K562 (cell line): ENCODE data around the gene BCAN. TPM values are rescaled to one million over a fixed set of nuclear protein-coding genes. Genes with fewer than 3 reads are reported as not detected.
A peak's percentile ranks its signal among the peaks of the same experiment; 100 is the strongest.

Experiments used
- ATAC-seq: fragments of 200-7000 bp; cut with Tn5 transposase; 3 replicates; pipeline ENCODE4 v1.9.1; 2020; ENCODE audit warnings: moderate library complexity
- BruUV-seq: library from RNA; stranded (reverse); fragments of 400-500 nt; replicated peaks from 2 replicates; lab custom pipeline; 2021; lab: Mats Ljungman, UMichigan
- CTCF ChIA-PET: fragments of 300-600 bp; formaldehyde crosslinking; extraction: SDS; loops from one replicate; lab custom pipeline; 2021; ENCODE audit warnings: low intra/inter-chr PET ratio; lab: Yijun Ruan, JAX
- POLR2A ChIA-PET: fragments of 300-600, 350-650 bp; sonication (Branson Sonifier 250); formaldehyde crosslinking; extraction: SDS; loops from one replicate; lab custom pipeline; 2021; ENCODE audit warnings: antibody characterized with exemption, inconsistent platforms; lab: Yijun Ruan, JAX
- DNase-seq, 4 experiments: peaks; one replicate each; pipeline versions ENCODE4 v3.0.0 to v3.0.0-alpha.2; 2011 to 2018; ENCODE audit warnings: low spot score in 3 of 4, mixed read lengths in 3 of 4; ENCODE audit errors: extremely low read depth in 1 of 4
- FAIRE-seq: peaks from 2 replicates; lab custom pipeline; 2011; peaks lifted over from hg19 to GRCh38; lab: Jason Lieb, UNC
- H2AFZ ChIP-seq: 2 replicates; pipeline ENCODE4 v1.6.0; 2011; ENCODE audit warnings: low read depth, low read length, control low read depth, inconsistent platforms
- H3K27ac ChIP-seq: fragments of 200-600 bp; 3 replicates; pipeline ENCODE4 v1.8.0; 2011; ENCODE audit warnings: low read depth, mild to moderate bottlenecking, control low read depth, inconsistent platforms, low read length, moderate library complexity, mixed read lengths; ENCODE audit errors: extremely low read depth
- H3K27me3 ChIP-seq, 2 experiments: fragments of 300-600 bp in 1 of 2; 2 replicates in 1 of 2; 3 replicates in 1 of 2; pipeline versions ENCODE4 v1.6.0 to v1.8.0; 2011; ENCODE audit warnings: inconsistent platforms in 2 of 2, low read length in 2 of 2, mild to moderate bottlenecking in 1 of 2, mixed read lengths in 1 of 2, moderate library complexity in 1 of 2; ENCODE audit not compliant: control insufficient read depth in 2 of 2, insufficient read depth in 2 of 2
- H3K36me3 ChIP-seq: fragments of 300-600 bp; 3 replicates; pipeline ENCODE4 v1.8.0; 2011; ENCODE audit warnings: mild to moderate bottlenecking, low read length, inconsistent platforms; ENCODE audit not compliant: control insufficient read depth, insufficient read depth
- H3K4me1 ChIP-seq, 2 experiments: fragments of 200-600 bp in 1 of 2; replicated peaks in 1 of 2; 2 replicates in 1 of 2; 3 replicates in 1 of 2; pipeline versions ENCODE4 v1.5.1 to v1.8.0; 2011; ENCODE audit warnings: inconsistent platforms in 2 of 2, low read length in 2 of 2, mild to moderate bottlenecking in 1 of 2, mixed read lengths in 1 of 2, moderate library complexity in 1 of 2; ENCODE audit not compliant: control insufficient read depth in 2 of 2, insufficient read depth in 2 of 2
- H3K4me2 ChIP-seq: 2 replicates; pipeline ENCODE4 v1.6.1; 2011; ENCODE audit warnings: low read length, control low read depth, inconsistent platforms, mixed read lengths; ENCODE audit not compliant: insufficient read depth
- H3K4me3 ChIP-seq: fragments of 200-600 bp; sonication (generic), shearing (Covaris generic); 2 replicates; pipeline ENCODE4 v1.5.1; 2016; ENCODE audit warnings: control low read depth, inconsistent platforms
- H3K79me2 ChIP-seq: fragments of 200-600 bp; 3 replicates; pipeline ENCODE4 v1.8.0; 2011; ENCODE audit warnings: low read length, inconsistent platforms; ENCODE audit not compliant: control insufficient read depth, insufficient read depth
- H3K9ac ChIP-seq, 2 experiments: 2 replicates each; pipeline versions ENCODE4 v1.6.0 to v1.6.1; 2011; ENCODE audit warnings: low read depth in 2 of 2, low read length in 2 of 2, control low read depth in 1 of 2, inconsistent platforms in 1 of 2, mild to moderate bottlenecking in 1 of 2, mixed read lengths in 1 of 2; ENCODE audit not compliant: insufficient read depth in 1 of 2
- H3K9me1 ChIP-seq: one replicate; pipeline ENCODE4 v1.6.0; 2011; ENCODE audit warnings: inconsistent platforms, mild to moderate bottlenecking, low read length, moderate library complexity; ENCODE audit not compliant: control insufficient read depth, insufficient read depth
- H3K9me3 ChIP-seq: replicated peaks from 2 replicates; pipeline ENCODE4 v1.5.1; 2011; ENCODE audit warnings: low read depth, low read length, inconsistent platforms; ENCODE audit not compliant: control insufficient read depth, insufficient read depth
- H4K20me1 ChIP-seq: replicated peaks from 2 replicates; pipeline ENCODE4 v1.6.1; 2011; ENCODE audit warnings: low read length, inconsistent platforms, mixed read lengths; ENCODE audit not compliant: control insufficient read depth, insufficient read depth
- EGR1 ChIP-seq: fragments of 450-650 bp; conservative IDR thresholded peaks from 2 replicates; pipeline ENCODE4 v1.6.1; 2017; ENCODE audit warnings: mild to moderate bottlenecking
- GTF2E2 ChIP-seq: fragments of 200-800 bp; sonication (Bioruptor generic); IDR thresholded peaks from 2 replicates; pipeline ENCODE4 v1.6.1; 2016; ENCODE audit warnings: missing genetic modification characterization, missing compliant biosample characterization
- HCFC1 ChIP-seq: IDR thresholded peaks from 2 replicates; pipeline ENCODE4 v1.6.1; 2012; ENCODE audit warnings: low read depth, low read length, improper control_type of control experiment
- HDAC1 ChIP-seq, 2 experiments: fragments of 450-650 bp; IDR thresholded peaks; 2 replicates each; pipeline ENCODE4 v1.6.1; 2016 to 2017; ENCODE audit warnings: inconsistent platforms in 1 of 2, mild to moderate bottlenecking in 1 of 2, moderate library complexity in 1 of 2
- HDAC2 ChIP-seq: fragments of 450-650 bp; IDR thresholded peaks from 2 replicates; pipeline ENCODE4 v1.6.1; 2016; ENCODE audit warnings: mild to moderate bottlenecking
- HNRNPLL ChIP-seq: fragments of 200-400 bp; formaldehyde crosslinking; IDR thresholded peaks from 2 replicates; pipeline ENCODE4 v1.6.1; 2017; ENCODE audit warnings: low read length, low read depth, mild to moderate bottlenecking; ENCODE audit not compliant: poor library complexity, severe bottlenecking
- MEF2A ChIP-seq: IDR thresholded peaks from 2 replicates; pipeline ENCODE4 v1.6.1; 2011; ENCODE audit warnings: low read depth, mild to moderate bottlenecking, low read length, moderate library complexity; ENCODE audit not compliant: control insufficient read depth
- SMAD1 ChIP-seq: fragments of 150-350 bp; IDR thresholded peaks from 2 replicates; pipeline ENCODE4 v1.6.1; 2014; ENCODE audit warnings: low read length, low read depth; ENCODE audit not compliant: partially characterized antibody
- SRF ChIP-seq, 2 experiments: fragments of 250-450, 450-650 bp in 1 of 2; sonication (Bioruptor Pico) in 1 of 2; sonication (generic) in 1 of 2; formaldehyde crosslinking; IDR thresholded peaks; 2 replicates each; pipeline versions ENCODE4 v1.5.0 to v1.5.1; 2020 to 2022; ENCODE audit warnings: mild to moderate bottlenecking in 1 of 2, missing genetic modification reagents in 1 of 2
- TARDBP ChIP-seq: fragments of 450-650 bp; IDR thresholded peaks from 2 replicates; pipeline ENCODE4 v1.6.1; 2016
- WGBS: fragments of 100-300 bp; shearing (Covaris generic); methylation state at CpG from one replicate; pipeline ENCODE4 v1.1.6; 2016; ENCODE audit warnings: low coverage, mixed read lengths; ENCODE audit not compliant: insufficient coverage; ENCODE audit errors: missing lambda C conversion rate; 5-methylcytosine and 5-hydroxymethylcytosine counted together
- in situ Hi-C: fragments of 300-500 bp; cut with MboI; formaldehyde crosslinking; loops from 4 replicates; pipeline ENCODE4 v1.15.0; 2018; ENCODE audit warnings: inconsistent platforms, mixed read lengths
- intact Hi-C: fragments of 100-400 bp; cut with micrococcal nuclease; formaldehyde crosslinking; loops from 2 replicates; pipeline ENCODE4 v1.14.2; 2022
- polyA plus RNA-seq, 8 experiments: library from polyadenylated mRNA; depleted of rRNA in 4 of 8; stranded (reverse) in 5 of 8; unstranded in 3 of 8; fragments of >200 nt; fragmentation: Nextera tagmentation in 2 of 8; fragmentation: Illumina TruSeq in 1 of 8; extraction: Ambion mirVana in 2 of 8; extraction: Trizol in 1 of 8; gene quantifications; 2 replicates each; pipeline versions ENCODE4 v1.2.1 to v1.2.3, GENCODE V29; 2011 to 2014; ENCODE audit warnings: inconsistent platforms in 1 of 8, missing spikeins in 1 of 8
- total RNA-seq, 7 experiments: library from RNA; depleted of rRNA in 6 of 7; stranded (reverse); fragments of >200 nt in 6 of 7; fragmentation: Illumina TruSeq in 2 of 7; extraction: Trizol in 2 of 7; gene quantifications; 2 replicates each; pipeline versions ENCODE4 v1.2.1 to v1.2.3, GENCODE V29; 2011 to 2021; ENCODE audit warnings: low replicate concordance in 1 of 7
- TF ChIP-seq, protein P1 (sequence below): fragments of 250-450 bp; sonication (Bioruptor Pico); IDR thresholded peaks from 2 replicates; pipeline ENCODE4 v1.5.0; 2021; ENCODE audit warnings: mild to moderate bottlenecking, borderline replicate concordance
- TF ChIP-seq, protein P2 (sequence below): fragments of 250-450 bp; sonication (Bioruptor Pico); IDR thresholded peaks from 2 replicates; pipeline ENCODE4 v1.8.0; 2022; ENCODE audit warnings: inconsistent platforms
- TF ChIP-seq, protein P3 (sequence below): fragments of 250-450 bp; sonication (Bioruptor Pico); IDR thresholded peaks from 2 replicates; pipeline ENCODE4 v1.8.0; 2022; ENCODE audit warnings: inconsistent platforms, mild to moderate bottlenecking, moderate library complexity, borderline replicate concordance
- TF ChIP-seq, protein P4 (sequence below): sonication (generic); formaldehyde crosslinking; IDR thresholded peaks from 2 replicates; pipeline ENCODE4 v1.8.1; 2022; ENCODE audit warnings: missing genetic modification reagents

The BCAN gene
- total and polyA plus RNA-seq, 9 of the 15 experiments (the other 6 are each of a cell fraction or from before 2014, with no cell fraction given): 0.04 to 0.33 (median 0.14) TPM; not detected in 5

DNA sequence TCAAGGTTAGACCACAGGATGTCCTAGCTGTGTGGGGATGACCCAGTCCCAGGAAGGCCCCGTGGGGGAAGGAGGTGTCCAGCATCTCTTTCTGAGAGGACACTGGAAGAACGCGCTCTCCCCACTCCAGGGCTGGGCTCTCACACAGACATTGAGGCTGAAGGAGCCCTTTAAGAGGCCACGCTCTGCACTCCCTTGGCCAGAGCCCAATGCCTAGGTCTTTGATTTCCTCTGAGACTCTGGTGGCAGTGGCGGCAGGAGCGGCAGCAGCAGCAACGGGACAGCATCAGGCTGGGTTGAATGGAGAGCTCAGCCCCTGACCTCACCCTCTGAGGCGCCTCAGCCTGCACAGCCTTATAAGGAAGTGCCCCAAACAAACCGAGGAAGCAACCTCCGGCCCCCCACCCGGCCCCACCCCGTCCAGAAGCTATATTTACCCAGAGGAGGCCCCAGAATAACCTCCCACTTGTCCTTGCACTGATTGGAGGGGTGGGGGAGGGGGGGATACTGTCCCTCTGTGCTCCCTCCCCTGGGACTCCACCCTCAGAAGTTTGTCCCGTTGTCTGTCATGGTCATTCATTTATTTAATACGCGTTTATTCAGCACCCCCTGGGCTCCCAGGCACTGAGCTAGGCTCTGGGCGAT lies 23.0 kb downstream of the BCAN start:
- FAIRE-seq: no peak
- ChIA-PET POLR2A (interaction anchor here (0.7 to 2.3 kb wide), 5 partner anchors 12 to 102 kb away, joined by 3 to 10 read pairs (median 3); partner anchors contain the start of genes ISG20L2, METTL25B, NES and PRCC), CTCF (no interaction called here)
- Histone ChIP-seq H3K9me1 (no peaks in the 10 kb centered on the region), H2AFZ (0 out of 2 replicates have a peak overlapping the region, but pooled peaks have one; percentile 7), H3K4me3 (no peak overlapping the region), H3K9me3 (no peaks in the 10 kb centered on the region), H3K4me2 (no peak overlapping the region), H4K20me1 (no peaks in the 10 kb centered on the region), H3K27ac (peak overlapping the region; percentile 16; the same call in 1 of the 3 replicates), H3K79me2 (peaks cover 24% of the 10 kb centered on the region), H3K9ac (peak overlapping the region in 1 of 2 experiments; percentile 72; a peak in 2 of 4 replicates), H3K27me3 (no peaks in the 10 kb centered on the region), H3K36me3 (peaks cover 4% of the 10 kb centered on the region; the same call in 1 of the 3 replicates), H3K4me1 (peaks cover 45 to 76% of the 10 kb centered on the region in 2 experiments)
- ATAC-seq: no peak
- DNase-seq: peak in 2 of 4 experiments; percentile 54 to 57
- 49% methylated on average over 16 of the region's 16 CpGs for WGBS
- no TSS peak for BruUV-seq
- intact Hi-C loops (no loop called here), in situ Hi-C loops (no loop called here)
- TF ChIP-seq SRF (CRISPR knock-in tag; IDR thresholded peaks at IDR 0.05): peak; percentile 44 to 92; a peak in 2 of 4 replicates
- TF ChIP-seq, protein P1, sequence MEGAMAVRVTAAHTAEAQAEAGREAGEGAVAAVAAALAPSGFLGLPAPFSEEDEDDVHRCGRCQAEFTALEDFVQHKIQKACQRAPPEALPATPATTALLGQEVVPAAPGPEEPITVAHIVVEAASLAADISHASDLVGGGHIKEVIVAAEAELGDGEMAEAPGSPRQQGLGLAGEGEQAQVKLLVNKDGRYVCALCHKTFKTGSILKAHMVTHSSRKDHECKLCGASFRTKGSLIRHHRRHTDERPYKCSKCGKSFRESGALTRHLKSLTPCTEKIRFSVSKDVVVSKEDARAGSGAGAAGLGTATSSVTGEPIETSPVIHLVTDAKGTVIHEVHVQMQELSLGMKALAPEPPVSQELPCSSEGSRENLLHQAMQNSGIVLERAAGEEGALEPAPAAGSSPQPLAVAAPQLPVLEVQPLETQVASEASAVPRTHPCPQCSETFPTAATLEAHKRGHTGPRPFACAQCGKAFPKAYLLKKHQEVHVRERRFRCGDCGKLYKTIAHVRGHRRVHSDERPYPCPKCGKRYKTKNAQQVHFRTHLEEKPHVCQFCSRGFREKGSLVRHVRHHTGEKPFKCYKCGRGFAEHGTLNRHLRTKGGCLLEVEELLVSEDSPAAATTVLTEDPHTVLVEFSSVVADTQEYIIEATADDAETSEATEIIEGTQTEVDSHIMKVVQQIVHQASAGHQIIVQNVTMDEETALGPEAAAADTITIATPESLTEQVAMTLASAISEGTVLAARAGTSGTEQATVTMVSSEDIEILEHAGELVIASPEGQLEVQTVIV (CRISPR knock-in tag): no peak
- TF ChIP-seq TARDBP: 0 out of 2 replicates have a peak, but pooled peaks have one; percentile 64
- peak; percentile 47; the same call in 1 of the 2 replicates for TF ChIP-seq HDAC2
- TF ChIP-seq GTF2E2 (tag): no peak
- TF ChIP-seq, protein P2, sequence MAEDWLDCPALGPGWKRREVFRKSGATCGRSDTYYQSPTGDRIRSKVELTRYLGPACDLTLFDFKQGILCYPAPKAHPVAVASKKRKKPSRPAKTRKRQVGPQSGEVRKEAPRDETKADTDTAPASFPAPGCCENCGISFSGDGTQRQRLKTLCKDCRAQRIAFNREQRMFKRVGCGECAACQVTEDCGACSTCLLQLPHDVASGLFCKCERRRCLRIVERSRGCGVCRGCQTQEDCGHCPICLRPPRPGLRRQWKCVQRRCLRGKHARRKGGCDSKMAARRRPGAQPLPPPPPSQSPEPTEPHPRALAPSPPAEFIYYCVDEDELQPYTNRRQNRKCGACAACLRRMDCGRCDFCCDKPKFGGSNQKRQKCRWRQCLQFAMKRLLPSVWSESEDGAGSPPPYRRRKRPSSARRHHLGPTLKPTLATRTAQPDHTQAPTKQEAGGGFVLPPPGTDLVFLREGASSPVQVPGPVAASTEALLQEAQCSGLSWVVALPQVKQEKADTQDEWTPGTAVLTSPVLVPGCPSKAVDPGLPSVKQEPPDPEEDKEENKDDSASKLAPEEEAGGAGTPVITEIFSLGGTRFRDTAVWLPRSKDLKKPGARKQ (CRISPR knock-in tag): no peak
- peak; percentile 54 for TF ChIP-seq SMAD1
- TF ChIP-seq, protein P3, sequence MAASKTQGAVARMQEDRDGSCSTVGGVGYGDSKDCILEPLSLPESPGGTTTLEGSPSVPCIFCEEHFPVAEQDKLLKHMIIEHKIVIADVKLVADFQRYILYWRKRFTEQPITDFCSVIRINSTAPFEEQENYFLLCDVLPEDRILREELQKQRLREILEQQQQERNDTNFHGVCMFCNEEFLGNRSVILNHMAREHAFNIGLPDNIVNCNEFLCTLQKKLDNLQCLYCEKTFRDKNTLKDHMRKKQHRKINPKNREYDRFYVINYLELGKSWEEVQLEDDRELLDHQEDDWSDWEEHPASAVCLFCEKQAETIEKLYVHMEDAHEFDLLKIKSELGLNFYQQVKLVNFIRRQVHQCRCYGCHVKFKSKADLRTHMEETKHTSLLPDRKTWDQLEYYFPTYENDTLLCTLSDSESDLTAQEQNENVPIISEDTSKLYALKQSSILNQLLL (CRISPR knock-in tag): no peak
- TF ChIP-seq HDAC1 (IDR thresholded peaks at IDR 0.05): peak in 1 of 2 experiments; percentile 38; a peak in 1 of 4 replicates
- no peak for TF ChIP-seq HCFC1
- TF ChIP-seq HNRNPLL: no peak
- TF ChIP-seq, protein P4, sequence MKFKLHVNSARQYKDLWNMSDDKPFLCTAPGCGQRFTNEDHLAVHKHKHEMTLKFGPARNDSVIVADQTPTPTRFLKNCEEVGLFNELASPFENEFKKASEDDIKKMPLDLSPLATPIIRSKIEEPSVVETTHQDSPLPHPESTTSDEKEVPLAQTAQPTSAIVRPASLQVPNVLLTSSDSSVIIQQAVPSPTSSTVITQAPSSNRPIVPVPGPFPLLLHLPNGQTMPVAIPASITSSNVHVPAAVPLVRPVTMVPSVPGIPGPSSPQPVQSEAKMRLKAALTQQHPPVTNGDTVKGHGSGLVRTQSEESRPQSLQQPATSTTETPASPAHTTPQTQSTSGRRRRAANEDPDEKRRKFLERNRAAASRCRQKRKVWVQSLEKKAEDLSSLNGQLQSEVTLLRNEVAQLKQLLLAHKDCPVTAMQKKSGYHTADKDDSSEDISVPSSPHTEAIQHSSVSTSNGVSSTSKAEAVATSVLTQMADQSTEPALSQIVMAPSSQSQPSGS (CRISPR knock-in tag): no peak
- 0 out of 2 replicates have a peak, but pooled peaks have one; percentile 9 for TF ChIP-seq EGR1
- TF ChIP-seq MEF2A: peak; percentile 66
